GM19452 (cell line): ENCODE measurements around the gene SPPL2B.

Experiments used
- ATAC-seq: cut with Tn5 transposase; IDR thresholded peaks from one replicate; pipeline ENCODE4 v1.9.1; 2021; ENCODE audit not compliant: unreplicated experiment

Gene SPPL2B

DNA sequence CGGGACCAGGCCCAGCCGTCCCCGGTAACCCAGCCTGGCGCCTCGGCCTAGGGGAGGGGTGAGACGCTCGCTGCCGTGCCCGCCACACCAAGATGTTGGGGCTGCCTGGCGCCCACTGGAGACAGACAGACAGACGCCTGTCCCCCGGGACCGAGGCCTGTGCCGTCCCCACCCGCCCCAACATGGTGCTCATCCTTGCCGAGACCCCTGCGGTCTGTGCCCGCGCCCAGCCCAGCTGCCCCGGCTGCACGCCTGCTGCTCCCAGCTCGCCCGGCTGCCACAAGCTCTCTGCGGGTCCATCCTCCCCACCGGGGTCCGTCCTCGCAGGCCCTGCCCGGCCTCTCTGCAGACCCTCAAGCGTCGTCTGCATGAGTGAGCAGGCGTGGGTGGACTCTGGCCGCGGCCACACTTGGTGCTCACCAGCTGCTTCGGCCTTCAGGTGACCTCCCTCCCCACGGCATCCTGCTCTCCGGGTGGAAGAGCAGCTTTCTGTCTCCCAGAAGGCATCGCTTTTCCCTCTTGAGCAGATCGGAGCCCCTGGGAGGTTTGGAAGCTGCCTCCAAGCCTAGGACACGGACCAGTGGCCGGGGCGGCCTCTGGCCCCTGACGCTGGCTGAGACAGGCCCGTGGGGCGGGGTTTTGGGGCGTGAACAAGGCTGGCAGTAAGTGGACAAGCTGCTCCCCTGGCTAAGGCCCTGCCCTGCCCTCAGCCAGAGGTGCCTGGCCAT, 24.8 kb downstream of the SPPL2B start:
- no peak for ATAC-seq

DNA sequence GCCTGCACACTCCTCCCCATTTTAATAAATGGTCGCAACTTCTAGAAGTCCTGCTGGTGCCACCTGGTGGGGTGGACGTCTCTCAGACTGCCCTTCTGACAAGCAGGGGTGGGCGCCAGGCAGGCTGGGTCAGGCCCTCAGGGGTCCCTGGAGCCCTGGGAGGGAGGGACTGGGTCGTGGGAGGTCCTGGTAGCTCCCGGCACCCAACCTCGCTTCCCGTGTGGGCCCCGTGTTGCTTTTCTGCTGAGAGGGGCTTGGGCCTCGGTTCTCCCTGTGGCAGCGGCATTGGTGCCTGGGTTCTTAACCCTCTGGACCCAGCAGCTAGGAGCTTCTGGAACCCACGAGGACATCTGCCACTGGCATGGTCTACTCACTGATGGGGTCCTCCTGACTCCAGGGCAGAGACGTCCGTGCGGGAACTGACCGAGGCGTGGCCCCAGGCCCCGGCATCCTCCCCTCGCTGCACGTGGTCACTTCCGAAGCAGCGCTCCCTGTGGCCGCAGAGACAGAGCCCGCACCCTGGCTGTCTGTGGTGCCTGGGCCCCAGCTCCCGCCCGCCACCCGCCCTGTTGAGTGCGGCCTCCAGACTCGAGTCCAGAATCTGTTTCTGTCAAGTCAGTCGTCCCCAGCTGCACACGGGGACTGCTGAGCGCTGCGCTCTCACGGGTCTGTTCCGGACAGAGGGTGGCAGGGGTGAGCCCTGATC, 25.6 kb downstream of the SPPL2B start:
- no peak for ATAC-seq

DNA sequence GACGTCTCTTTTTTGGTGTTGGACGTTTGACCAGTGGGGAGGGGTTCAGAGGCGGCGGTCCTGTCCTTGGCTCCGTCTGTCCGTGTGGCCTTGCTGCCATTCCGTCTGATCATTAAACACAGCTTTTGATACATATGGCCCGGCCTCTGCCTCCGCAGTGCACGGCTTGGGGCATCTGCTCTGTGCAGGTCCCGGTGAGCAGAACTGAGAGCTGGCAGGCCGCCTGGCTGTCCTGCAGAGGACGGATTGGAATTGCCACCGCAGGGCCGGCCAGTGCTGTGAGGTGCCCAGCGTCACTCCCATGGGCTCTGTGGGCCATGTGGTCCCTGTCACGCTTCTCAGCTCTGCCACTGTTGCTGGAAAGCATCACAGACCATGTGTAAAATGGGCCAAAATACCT, 26.2 kb downstream of the SPPL2B start:
- no peak for ATAC-seq

DNA sequence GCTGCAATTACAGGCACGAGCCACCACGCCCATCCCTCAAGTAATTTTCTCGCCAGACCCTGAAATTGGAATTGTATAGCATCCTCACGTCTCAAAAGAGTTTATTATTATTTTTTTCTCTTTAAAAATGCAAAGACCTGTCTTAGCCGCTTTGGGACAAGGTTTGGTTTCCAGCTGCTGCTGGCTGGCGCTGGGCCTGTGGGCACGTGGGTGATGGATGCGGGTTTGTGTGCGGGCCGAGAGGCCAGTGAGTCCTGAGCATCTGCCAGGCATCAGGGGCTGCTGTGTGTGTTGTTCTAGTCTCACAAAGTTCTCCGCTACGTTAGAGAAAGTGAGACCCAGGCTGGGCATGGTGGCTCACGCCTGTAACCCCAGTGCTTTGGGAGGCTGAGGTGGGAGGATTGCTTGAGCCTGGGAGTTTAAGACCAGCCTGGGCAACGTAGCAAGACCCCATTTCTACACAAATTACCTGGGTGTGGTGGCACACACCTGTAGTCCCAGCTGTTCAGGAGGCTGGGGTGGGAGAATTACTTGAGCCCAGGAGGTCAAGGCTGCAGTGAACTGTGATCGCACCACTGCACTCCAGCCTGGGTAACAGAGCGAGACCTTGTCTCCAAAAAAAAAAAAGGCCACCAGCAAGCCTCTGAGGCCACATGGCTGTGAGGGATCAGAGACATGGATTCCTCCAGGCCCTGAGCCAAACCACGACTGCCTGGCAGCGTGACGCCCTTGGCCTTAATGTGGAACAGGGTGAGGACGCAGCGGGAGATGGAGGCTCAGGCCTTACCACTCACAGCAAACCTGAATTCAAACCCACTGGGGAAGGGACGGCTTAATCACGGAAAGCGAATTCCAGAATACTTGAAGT, 26.9 kb downstream of the SPPL2B start:
- ATAC-seq, result no peak

DNA sequence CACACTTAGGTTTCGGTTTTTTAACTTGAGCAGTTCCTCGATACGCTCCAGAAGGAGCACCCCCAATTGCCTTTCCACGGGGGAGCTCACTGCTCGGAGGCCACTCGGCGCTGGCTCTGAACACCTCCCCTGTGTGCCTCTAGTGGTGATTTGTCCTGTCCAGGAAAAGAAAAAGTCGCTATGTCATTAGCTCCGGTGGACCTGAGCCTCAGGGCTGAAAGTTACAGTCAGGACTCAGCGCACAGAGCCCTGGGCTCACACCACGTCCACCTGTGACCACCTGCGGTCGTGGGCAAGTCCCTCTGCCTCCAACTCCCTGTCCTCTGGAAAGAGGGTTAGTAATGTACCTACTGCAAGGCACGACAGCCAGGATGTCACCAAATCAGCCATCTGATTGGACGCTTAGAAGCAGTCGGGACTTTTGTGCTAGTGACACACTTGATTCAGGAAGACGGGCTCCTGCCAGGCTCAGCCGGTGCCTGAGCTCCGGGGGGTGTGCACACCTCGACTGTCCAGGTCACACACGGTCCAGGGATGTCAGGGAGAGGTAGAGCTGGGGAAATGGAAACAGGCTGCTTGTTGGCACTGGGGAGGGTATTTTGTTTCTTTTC, 27.7 kb downstream of the SPPL2B start:
- ATAC-seq, result no peak

DNA sequence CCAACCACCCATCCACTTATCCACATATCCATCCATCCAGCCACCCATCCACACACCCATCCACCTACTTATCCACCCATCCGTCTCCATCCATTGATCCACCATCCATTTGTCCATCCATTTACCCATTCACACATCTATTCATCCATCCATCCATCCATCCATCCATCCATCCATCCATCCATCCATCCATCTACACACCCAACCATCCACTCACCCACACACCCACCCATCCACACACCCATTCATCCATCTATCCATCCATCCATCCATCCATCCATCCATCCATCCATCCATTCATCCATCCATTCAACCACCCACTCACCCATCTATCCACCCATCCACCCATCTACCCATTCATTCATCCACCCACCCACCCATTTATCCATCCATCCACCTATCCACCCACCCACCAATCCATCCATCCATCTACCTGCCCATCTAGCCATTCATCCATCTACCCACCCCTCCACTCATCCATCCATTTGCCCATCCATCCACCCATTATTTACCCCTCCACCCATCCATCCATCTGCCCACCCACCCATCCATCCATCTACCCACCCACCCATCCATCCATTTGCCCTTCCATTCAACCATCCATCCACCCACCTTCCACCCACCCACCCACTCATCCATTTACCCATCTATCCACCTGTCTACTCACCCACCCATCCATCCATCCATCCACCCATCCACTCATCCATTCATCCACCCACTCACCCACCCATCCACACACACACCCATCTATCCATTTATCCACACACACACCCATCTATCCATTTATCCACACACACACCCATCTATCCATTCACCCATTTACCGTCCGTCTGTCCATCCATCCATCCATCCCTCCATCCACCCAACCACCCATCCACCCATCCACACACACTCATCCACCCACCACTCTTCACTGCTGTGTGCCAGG, 29.1 kb downstream of the SPPL2B start:
- ATAC-seq, result no peak

DNA sequence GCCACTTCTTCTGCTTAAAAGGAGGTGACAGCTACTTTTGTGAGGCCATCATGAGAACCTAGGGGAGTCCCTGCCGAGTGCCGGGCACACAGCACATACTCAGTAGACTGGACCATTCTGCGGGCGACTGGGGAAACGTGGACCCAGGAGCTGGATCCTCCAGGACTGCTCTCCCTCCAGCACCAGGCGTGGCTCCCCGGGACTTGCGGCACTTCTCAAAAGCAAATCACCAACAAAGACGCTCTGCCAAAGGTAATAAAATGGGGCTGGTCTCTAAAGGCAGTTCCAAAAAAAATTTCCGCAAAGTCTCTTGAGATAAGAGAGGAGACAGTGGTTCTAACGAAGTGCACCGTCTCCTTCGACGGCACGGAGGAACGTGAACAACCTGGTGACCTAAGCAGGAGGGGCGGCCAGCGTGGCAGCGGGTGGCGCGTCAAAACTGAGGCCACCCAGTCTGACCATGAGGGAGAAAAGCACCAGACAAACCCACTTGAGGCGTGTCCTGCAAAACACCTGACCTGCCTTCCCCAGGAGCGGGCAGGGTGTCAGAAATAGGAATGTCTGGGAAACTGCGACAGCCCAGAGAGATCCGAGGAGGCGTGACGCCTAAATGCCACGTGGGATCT, 30.2 kb downstream of the SPPL2B start:
- ATAC-seq, result no peak

DNA sequence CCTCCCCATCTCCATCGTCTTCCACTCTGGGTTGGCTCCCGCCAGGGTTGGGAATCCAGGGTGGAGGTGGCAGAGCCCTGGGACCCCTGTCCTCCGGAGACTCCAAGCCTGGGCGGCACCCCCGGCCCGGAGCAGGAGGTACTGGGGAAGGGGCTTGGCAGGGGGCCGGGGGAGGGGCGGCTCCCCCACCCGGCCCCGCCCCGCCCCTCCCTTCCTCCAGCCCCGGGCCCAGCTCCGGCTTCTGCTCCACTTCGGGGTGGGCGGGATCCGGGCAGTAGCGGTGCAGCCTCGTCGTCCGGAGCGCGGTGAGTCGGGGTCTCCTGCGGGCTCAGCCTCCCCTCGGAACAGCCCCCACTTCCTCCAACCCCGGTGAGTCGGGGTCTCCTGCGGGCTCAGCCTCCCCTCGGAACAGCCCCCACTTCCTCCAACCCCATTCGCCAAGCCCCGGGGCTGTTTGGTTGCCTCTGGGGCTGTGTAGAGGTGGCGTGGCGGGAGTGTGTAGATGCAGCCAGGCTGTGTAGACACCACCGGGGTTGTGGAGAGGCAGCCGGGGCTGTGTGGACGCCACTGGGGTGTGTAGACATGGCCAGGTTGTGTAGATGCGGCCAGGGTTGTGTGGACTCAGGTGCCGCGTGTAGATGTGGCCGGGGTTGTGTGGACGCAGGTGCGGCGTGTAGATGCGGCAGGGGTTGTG, 31.7 kb downstream of the SPPL2B start, which contains the start of gene TMPRSS9:
TSS of gene TMPRSS9 (plus strand) at position 274 of the 694 bp plus-strand sequence. CDS start 29,521 bp downstream, outside the sequence.
- ATAC-seq, result no peak

DNA sequence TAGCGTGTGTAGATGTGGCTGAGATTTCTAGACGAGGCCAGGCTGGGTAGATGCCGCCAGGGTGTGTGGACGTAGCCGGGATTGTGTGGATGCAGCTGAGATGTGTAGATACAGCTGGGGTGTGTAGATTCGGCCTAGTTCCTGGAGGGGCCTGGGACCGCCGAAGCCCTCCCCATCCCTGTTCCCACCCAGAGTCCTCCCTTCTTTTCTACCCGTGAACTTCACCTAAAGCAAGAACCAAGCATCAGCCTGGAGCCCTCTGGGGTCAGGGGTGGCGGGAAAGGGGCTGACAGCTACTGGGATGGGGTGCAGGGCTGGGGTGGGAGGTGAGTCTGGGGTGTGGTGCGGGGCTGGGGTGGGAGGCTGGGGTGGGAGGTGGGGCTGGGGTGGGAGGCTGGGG, 32.3 kb downstream of the SPPL2B start:
- no peak for ATAC-seq

DNA sequence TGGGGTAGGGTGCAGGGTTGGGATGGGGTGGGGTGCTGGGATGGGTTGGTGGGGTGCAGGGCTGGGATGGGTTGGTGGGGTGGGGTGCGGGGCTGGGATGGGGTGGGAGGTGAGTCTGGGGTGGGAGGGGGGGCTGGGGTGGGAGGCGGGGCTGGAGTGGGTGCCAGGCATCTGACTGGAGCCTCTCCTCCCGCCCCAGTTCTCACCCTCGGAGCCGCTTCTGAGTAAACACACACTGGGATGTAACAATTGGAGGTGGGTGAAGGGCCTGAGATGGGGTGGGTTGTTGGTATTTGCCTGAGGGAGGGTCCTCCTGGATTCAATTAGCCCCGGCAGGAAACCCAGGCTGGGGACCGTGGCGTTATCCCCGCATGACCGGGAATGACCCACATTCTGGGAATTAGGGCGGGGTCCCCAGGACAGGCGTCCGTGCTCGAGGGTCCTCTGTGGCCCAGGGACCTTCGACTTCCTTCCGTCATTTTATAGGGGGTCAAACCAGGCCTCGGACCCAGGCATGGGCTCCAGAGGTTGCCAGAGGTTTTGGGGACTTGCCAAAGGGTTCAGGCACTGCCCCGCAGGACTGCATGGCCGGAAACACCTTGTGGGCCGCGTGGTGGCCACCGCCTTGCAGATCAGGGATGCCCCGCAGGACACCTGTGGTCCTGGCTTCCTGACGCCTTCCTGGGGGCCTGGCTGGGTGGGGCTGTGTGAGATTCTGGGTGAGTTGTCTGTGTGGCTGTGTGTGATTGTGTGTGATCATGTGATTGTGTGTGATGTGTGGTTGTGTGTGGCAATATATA, 33.0 kb downstream of the SPPL2B start:
- ATAC-seq, result no peak

DNA sequence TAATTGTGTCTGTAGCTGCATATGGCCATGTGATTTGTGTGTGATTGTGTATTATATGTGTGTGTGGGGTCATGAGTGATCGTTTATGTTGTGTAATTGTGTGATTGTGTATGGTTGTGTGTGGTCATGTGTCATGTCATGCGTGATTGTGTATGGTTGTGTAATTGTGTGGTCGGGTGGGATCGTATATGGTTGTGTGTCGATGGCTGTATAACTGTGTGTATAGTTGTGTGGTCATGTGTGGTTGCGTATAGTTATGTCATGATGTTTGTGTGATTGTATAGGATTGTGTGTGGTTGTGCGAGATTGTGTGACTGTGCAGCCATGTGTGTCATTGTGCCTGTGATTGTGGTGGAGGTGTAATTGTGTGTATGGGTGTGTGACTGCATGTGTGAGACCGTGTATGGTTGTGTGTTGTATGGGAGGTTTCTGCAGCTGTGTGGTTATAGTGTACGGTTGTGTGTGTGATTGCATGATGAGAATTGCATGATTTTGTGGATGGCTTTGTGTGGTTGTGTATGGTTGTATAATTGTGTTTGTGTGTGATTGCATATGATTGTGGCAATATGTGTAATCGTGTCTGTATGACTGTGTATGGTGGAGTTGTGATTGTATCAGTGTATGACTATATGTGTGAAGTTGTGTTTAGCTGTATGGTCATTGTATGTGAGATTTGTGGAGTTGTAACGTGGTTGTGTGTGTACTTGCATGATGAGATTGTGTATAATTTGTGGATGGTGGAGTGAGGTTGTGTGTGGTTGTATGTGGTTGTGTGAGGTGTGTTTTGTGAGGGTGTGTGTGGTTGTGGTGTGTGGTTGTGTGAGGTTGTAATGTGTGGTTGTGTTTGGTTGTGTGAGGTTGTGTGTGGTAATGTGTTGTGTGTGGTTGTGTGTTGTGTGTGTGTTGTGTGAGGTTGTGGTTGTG, 33.8 kb downstream of the SPPL2B start:
- no peak for ATAC-seq

DNA sequence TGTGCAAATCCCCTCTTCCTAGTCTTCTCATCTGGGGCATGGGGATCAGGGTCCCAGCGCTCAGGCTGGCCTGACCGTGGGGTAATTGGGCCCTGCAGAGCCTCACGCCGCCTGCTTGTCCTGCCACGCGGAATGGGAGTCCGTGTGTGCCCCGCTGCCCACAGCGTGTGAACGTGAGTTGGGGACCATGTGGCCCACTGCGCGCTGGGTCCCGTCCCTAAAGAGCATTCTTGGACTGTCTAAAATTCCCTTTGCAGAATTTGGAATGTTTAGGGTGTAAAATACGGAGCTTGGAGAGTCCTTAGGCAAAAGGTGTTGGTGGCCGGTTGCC, 34.5 kb downstream of the SPPL2B start:
- no peak for ATAC-seq

DNA sequence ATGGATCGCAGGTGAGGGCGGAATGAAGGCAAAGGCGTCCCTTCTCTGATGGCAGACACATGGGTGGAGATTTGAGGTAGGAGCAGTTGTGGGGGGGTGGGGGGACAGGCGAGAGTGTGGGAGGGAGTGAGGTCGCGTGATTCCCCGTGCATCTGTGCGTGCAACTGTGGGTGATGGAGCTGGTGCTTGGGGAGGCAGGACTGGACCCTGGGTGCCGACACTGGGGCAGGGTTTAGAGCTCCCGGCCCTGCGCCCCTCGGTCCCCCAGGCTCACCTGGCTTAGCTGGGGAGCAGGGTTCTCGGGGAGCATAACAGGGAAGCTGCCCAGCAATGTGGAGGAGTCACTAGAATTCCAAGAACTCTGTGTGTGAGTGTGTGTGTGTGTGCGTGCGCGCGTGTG, 34.9 kb downstream of the SPPL2B start:
- ATAC-seq, result no peak

DNA sequence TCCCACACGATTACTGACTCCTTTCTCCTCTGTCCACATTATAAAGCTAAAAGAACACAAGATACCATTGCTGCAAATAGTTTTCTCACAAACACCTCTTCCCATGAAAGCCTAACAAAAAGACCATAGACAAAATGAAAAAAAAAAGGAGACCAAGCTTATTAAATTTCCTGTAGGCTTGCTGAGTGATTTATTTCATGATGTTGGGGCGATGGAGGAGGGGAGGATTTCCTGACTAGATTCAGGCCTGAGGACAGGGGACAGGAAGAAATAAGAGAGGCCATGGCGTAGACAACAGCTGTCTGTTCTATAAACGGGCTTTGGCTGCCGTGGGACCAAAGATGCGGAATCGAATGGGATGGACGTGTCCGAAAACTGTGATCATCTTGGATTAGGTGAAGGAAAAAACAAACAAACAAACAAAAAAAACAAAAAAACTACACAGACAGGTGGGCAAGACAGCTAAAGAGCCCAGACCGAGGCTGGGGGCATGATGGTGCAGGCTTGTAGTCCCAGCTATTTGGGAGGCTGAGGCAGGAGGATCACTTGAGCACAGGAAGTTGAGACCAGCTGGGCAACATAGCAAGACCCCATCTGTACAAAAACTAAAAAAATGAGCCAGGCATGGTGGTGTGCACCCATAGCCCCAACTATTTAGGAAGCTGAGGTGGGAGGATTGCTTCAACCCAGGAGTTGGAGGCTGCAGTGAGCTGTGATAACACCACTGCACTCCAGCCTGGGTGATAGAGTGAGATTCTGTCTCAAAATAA, 36.9 kb downstream of the SPPL2B start:
- ATAC-seq, result no peak

DNA sequence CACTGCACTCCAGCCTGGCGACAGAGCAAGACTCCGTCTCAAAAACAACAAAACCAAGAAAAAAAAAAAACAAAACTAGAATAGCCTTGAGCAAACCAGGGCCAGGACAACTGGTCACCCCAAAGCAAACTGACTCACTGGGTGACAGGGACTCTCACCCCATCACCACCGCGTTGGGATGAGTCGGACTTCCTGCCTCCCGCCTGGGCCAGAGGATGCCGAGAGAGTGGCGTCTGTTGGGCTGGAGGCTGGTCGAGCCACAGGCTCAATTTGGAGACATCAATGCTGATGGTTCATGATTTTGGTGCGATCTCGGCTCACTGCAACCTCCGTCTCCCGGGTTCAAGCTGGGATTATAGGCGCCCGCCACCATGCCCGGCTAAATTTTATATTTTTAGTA, 43.2 kb downstream of the SPPL2B start:
- ATAC-seq, result no peak

DNA sequence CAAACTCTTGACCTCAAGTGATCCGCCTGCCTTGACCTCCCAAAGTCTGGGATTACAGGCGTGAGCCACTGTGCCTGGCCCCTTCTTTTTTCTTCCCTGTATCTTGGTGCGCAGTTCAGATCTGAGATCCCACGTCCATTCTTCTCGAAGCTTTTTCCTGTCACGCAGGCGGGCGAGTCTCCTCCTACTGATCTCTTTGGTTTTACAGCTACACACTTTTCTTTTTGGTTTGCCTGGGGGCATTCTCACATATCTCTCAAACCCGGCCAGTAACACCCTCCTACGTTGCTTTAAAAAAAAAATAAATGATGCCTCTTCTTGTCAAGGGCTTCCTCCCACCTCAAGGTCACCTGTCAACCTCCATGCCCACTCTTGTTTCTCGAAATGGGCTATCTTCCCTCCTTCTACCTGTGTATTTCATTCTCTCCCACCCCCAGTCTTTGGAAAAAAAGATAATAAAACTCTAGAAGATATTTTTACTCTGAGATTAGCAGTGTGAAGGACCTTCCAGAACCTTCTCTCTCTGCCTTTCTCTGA, 43.7 kb downstream of the SPPL2B start:
- no peak for ATAC-seq
